Femur (tissue), 1 donor: ENCODE measurements around the gene CORO1C.

Source experiments
- DNase-seq: peaks from one replicate; pipeline ENCODE4 v3.0.0-alpha.2; 2017

Gene CORO1C

DNA sequence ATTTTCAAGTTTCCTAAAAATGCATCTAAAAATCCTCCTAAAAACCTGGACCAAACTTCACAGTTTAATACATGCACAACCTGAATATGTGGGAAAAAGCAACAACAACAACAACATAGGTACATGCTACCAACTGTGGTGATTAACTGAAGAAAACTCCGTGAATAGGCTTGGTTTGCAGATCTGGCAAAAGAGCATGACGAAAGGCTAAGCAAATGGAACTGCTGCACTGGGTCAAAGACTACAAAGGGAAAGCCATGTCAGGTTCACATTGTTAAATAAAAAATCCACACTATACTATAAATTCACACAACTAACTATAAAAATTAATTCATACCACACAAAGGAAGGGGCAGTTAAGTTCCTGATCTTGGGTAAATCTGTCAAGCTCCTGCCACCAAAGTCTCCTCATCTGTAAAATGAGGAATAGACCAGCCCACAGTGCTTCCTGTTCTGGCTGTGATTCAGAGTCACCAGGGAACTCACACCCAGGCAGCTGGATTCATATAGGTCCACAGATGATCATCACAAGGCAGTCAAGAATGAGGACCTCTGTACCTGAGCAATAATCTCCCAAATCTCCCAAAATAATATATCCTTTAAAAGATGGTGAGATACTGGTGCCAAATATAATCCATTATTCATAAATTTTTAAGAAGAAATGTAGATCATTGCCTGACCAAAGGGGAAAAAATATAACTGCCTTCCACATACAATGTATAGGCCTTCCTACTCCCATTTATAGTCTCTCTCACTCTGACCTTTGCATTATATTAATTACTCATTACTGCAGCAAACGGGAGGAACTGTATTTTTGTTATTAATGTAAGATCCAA, 7.0 kb downstream of the CORO1C start:
- DNase-seq: no peak

GRCh38 chr12:108722992-108723766, 8.1 kb downstream of the CORO1C start:
- DNase-seq: peak; percentile 56

GRCh38 chr12:108722463-108722862, 8.9 kb downstream of the CORO1C start:
- no peak for DNase-seq

GRCh38 chr12:108721824-108722223, 9.5 kb downstream of the CORO1C start:
- DNase-seq: no peak

DNA sequence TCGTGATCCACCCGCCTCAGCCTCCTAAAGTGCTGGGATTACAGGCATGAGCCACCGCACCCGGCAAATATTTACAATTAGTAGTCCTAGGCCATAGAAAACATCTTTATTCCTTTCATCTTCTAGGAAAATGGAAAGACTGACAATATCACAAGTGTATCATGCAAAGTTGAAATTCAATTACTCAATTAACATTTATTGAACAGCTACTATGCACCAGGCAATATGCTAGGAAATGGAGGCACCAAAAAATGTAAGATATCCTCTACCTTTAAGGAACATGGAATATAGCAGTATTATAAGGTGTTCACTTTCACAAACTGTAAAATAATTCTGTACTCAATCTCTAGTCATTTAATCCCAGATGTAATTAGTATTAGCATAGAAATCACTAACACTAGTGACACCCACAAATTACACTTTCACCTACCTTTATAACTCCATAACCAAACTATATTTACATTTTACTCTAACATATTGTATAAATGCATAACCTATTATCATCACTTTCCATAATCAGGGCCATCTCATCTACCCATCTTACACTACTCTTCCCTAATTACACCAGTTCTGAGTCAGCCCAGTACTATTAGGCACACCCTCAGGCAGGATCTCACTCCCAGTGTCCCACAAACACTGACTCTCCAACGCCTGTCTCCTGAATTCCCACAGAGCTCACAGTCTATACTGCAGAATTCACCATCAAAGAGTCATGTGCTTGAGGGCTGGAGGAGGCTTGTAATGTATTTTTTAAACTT, 10.4 kb downstream of the CORO1C start:
- DNase-seq: no peak

DNA sequence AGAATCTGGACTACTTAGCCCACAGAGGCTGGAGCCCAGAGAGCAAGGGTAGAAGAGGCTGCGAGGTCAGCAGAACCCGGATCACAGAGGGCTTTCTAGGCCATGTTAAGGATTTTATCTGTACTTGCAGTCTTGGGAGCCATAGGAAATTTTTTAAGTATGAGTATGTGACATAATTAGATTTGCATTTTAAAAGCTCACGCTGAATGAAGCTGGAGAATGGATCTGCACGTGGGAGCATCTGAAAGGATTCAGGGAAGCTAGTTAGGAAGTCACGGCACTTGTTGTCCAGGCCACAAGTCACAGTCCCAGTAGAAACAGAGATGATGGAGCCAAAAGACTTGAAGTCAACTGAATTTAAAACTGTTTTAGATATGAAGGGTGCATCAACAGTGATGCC, 14.1 kb downstream of the CORO1C start:
- no peak for DNase-seq

GRCh38 chr12:108714866-108715265, 16.5 kb downstream of the CORO1C start:
- no peak for DNase-seq

DNA sequence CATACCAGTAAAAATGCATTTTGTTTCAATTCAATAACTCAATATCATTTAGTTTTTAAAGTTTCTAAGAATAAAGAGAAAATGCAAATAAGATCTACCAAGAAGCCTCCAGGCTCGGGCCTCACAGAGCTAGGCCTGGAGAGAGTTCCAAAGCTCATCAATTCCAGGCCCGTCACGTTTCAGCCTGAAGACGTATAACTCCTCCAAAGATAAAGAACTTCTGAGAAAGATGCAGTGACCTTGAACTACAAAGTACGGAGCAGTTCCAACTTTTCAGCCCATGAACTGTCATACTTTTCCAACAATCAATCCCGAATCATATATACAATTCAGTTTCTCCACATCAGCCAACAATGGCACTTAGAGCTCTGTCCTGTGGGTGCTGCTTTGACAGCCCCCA, 17.8 kb downstream of the CORO1C start:
- no peak for DNase-seq

- DNase-seq: no peak
These were observed 18.5 kb downstream of the CORO1C start for GRCh38 chr12:108712925-108713203.

DNA sequence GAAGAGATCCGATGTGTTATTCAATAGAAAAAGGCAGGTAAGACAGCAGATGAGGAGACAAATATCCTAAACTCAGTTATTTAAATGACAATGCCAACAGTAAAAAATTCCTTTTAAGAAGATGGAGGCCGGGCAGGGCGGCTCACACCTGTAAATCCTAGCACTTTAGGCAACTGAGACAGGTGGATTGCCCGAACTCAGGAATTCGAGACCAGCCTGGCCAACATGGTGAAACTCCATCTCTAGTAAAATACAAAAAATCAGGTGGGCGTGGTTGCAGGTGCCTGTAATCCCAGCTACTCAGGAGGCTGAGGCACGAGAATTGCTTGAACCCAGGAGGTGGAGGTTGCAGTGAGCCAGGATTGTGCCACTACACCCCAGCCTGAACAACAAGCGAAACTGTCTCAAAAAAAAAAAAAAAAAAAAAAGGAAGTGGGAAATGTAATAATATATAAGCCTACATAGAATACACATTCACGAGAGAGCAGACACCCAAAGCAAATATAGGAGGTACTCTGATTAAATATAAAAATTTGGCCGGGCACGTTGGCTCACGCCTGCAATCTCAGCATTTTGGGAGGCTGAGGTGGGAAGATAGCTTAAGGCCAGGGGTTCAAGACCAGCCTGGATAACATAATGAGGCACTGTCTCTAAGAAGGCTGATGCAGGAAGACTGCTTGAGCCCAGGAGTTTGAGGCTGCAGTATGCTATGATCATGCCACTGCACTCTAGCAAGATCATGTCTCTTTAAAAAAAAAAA, 19.0 kb downstream of the CORO1C start:
- no peak for DNase-seq

DNA sequence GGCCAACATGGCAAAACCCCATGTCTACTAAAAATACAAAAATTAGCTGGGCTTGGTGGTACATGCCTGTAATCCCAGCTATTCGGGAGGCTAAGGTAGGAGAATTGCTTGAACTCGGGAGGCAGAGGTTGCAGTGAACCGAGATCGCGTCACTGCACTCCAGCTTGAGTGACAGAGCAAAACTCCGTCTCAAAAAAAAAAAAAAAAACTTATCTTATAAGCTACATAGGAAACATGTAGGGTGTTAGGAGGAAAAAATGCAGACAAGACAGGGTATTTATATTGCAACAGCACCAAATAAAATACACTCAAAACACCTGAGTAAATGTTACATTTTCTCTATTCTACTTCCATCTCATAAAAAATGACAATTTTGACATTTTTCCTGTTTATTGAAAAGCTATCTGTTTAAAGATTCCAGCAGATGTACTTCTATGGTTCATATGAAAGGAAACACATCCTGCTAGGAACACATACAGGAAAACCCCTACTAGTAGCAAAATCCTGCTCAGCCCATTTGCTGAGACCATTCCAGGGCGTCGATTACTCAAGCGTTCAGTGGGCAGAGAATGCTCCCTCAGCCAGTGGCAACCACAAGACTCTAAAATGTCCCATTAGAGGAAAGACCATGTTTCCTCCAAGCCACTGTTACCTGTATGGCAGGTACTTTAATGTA, 19.7 kb downstream of the CORO1C start:
- DNase-seq: no peak

DNA sequence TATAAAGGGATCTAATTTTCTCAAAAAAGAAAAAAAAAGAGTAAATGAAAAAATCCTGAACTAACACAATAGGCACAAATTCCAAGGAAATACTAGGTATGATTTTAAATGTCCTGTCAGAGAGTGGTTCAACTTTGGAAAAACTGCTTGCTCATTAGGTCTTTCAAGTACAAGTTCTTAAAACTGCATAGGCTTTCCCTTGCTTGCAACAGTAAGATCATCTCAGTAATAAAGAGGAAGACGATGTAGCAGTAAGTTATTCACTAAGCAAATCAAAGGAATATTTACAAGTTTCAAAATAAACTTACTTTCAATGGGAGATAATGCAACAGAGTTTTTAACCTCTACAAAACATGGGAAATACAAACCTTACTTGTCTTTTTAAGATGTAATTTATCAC, 21.6 kb downstream of the CORO1C start:
- no peak for DNase-seq

DNA sequence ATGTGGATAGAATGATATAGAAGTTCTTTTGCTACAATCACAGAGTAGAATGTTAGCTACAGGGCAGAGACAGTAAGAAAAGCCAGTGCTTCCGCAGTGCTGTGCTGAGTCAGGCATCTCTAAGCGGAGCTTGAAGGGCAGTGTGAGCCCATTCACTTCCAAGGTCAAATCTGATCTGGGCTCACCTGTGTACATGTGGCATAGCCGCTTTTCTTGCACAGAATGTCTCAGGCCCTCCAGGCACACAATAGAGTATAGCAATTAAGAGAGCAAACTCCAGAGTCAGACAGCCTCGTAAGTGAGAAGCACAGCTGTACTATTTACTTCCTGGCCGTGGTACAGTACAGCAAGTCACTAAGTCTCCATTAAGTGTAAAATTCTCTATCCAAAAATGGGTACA, 26.8 kb downstream of the CORO1C start:
- DNase-seq: no peak

DNA sequence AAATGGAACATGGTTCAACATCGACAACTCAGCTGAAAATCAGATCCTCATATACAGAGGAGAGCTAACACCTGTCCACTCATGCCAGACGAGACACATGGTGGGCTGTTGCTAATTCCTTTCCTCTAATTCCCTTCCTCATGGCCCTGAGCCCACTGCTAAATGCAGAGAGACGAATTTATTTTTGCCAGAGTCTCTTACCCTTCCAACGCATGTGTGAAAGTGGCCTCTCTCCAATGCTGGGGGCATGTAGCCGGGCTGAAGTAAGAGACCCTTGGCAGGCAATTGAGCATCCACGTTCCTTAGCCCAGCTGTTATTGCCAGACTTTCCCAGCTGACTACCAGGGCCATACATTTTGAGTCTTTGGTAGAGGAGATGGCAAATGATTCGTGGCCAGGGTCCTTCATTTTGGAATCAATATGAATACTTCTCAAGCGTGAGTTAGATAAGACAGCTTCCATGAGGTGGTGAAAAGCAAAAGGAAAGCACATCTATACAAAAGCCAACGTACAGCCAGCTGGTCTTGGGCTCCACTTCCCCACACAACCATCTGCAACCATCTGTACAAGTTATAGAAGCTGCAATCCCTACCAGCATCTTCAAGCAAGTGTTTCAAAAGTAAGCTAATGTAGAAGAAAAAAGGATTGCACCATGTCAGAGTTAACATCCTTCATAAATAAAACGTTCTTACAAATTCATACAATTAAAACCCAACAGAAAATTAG, 28.6 kb downstream of the CORO1C start:
- DNase-seq: peak; percentile 74

DNA sequence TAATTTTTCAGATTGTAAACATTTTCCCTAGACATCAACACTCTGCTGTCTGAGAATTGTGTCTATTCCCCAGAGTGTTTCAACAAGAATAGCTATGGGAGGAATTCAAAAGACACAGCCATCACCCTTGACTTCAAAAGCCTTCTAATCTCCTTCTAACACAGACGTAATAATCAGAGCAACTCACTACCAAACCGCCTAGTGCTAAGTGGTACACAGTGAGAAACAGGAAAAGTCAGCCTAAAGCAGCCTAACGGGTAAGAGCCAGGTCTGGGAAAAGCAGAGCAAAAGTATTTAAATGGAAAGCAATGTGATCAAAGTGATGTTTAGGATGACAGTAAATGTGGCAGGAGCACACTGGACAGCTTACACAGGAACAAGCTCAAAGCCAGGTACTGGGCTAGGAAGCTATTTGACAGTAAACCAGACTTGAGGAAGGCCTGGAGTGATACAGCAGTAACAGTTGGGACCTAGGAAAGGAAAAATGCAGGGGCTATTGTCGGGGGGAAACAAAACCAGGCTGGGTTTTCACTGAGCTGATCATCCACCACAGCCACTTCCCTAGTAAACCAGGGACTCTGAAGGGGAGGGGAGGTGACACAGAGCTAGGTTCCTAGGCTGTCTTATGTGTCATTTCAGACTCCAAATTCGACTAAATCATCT, 29.4 kb downstream of the CORO1C start:
- no peak for DNase-seq

DNA sequence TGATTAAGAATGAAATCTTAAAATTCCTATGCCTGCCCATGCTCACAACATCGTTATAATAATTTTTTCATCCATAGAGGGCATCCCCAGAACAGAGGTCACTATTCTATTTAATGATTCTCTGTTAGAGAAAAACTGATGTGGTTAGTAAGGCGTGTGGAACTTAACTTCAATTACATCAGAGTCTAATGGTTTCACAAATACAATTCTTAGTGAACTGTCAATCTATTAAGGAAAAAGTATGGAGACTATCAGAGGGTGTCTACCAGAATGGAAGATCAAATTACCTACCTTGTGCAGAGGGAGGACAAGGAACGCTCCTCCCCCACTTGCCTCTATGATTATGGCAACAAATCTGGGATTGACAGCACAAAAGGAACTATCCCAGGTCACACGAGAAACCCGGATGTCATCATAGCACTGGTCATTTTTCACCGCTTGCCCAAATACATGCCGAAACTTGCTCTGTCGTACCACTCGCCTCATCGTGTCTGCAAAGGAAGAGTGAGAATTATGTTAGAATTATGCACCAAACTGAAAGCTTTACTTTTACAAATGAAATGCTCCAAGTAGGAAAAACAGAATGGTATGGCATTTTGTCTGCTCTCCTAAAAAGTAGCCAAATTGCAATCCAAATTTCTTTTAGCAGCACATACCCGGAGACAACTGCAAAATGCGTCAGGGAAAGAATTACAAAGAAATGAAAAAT, 30.3 kb downstream of the CORO1C start:
- no peak for DNase-seq

DNA sequence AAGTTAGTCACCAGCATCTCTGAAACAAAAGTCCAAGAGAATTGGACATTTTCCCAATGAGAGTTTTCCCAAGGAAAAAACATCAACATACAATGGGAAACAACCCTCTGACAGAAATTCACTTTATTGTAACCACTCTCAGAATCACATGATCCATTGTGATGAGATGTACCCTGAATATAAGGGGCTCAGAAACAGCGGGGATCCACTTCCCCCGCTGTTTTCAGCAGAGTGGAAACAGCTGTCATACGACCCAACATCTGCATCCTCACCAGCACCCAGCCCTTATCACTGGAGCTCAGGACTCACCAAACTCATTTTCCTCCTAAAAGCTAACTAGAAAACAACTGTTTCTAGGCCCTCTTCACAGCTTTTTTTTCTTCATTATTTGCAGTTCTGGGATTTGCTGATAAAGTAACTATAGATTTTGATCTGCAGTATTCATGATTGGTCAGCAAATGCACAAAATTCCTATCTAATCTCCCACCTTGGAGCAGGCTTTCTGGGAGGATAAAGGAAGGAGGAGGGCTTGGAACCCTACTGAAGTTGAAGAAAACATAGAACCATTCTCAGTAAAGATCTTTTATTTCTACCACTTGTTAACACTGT, 31.3 kb downstream of the CORO1C start:
- DNase-seq: no peak

DNA sequence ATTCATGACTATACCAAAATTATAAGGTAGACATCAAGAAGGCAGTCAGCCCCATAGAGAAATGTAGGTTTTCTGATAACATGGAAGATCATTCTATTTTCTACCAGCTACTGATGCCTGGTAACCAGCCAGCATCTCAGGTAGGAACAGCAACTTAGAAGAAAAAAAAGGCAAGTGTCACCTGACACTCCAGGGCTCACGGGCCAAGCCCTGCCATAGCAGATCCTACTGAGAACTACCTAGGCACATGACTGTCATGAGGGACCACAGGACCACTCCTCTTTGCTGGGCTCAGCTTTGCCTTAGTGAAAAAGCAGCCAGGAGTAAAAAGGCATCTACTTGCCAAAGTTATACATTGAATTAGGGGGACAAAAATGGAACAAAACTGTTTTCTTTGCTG, 33.4 kb downstream of the CORO1C start:
- DNase-seq: no peak

GRCh38 chr12:108696996-108697290, 34.4 kb downstream of the CORO1C start:
- DNase-seq: no peak
